NB4 (cell line): ENCODE data around the gene TCHHL1.

ENCODE experiments used
- DNase-seq: peaks from one replicate; pipeline ENCODE4 v3.0.0; 2010; ENCODE audit warnings: low read depth
- H3K4me3 ChIP-seq: one replicate; pipeline ENCODE4 v1.5.1; 2011; ENCODE audit warnings: mild to moderate bottlenecking, low read depth, low read length, moderate library complexity
- MYC ChIP-seq: IDR thresholded peaks from 2 replicates; pipeline ENCODE4 v1.6.1; 2011; ENCODE audit warnings: low read depth, low read length
- POLR2A ChIP-seq: IDR thresholded peaks from 2 replicates; pipeline ENCODE4 v1.6.1; 2011; ENCODE audit warnings: mild to moderate bottlenecking; ENCODE audit not compliant: insufficient read length; ENCODE audit errors: extremely low read depth
- TF ChIP-seq, protein P1 (sequence below): IDR thresholded peaks from 2 replicates; pipeline ENCODE4 v1.6.1; 2011; ENCODE audit warnings: low read depth, low read length
- TF ChIP-seq, protein P2 (sequence below): IDR thresholded peaks from one replicate; pipeline ENCODE4 v1.5.1; 2012; ENCODE audit warnings: low read depth, low read length

Gene TCHHL1

DNA sequence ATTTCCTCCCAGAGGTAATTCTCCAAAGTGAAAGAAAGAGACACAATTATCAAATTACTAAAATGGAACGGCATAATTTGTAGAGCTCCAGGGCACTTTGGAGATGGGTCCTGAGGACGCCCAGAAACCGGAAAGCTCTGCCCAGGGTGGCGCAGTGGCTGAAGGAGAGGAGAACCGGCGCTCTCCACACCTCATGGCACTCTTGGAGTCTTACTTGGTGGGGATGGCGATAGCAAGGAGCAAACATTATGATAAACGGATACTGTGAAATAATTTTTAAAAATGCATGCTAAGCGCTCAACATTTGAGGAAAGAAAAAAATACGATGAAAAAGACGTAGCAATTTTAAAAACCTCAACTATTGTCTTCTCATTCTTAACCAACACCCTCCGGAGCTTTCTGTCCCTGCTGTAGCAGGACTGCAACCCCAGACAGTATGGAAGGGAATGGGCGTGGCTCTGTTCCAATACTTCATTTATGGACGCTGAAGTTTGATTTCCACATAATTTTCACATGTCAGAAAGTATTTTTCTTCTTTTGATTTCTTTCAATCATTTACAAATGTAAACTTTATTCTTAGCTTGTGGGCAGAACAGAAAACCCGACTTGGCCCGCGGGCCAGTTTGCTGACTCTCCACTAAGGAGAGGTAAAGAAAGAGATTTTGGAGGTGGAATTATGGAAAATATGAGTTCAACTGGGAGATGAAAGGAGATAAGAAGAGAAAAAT lies 53.2 kb downstream of the TCHHL1 start:
- DNase-seq = peak; percentile 65
- TF ChIP-seq POLR2A (no peak), MYC (no peak)
- TF ChIP-seq, protein P1, sequence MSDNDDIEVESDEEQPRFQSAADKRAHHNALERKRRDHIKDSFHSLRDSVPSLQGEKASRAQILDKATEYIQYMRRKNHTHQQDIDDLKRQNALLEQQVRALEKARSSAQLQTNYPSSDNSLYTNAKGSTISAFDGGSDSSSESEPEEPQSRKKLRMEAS = no peak; the same call in none of the 2 replicates
- TF ChIP-seq, protein P2, sequence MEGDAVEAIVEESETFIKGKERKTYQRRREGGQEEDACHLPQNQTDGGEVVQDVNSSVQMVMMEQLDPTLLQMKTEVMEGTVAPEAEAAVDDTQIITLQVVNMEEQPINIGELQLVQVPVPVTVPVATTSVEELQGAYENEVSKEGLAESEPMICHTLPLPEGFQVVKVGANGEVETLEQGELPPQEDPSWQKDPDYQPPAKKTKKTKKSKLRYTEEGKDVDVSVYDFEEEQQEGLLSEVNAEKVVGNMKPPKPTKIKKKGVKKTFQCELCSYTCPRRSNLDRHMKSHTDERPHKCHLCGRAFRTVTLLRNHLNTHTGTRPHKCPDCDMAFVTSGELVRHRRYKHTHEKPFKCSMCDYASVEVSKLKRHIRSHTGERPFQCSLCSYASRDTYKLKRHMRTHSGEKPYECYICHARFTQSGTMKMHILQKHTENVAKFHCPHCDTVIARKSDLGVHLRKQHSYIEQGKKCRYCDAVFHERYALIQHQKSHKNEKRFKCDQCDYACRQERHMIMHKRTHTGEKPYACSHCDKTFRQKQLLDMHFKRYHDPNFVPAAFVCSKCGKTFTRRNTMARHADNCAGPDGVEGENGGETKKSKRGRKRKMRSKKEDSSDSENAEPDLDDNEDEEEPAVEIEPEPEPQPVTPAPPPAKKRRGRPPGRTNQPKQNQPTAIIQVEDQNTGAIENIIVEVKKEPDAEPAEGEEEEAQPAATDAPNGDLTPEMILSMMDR = no peak
- peak overlapping the region; percentile 90 for H3K4me3 ChIP-seq

GRCh38 chr1:152034654-152035538 lies 54.0 kb downstream of the TCHHL1 start:
- DNase-seq = peak; percentile 77
- peak; percentile 54 for TF ChIP-seq POLR2A
- TF ChIP-seq, protein P2 = peak; percentile 69
- peak; percentile 44; the same call in 1 of the 2 replicates for TF ChIP-seq MYC
- TF ChIP-seq, protein P1 = peak; percentile 73
- H3K4me3 ChIP-seq = peak overlapping the region; percentile 90

- peak overlapping the region; percentile 90 for H3K4me3 ChIP-seq
- DNase-seq = no peak
These were observed 54.6 kb downstream of the TCHHL1 start for GRCh38 chr1:152034324-152034653.

More at GRCh38 chr1:152034324-152034653, 54.6 kb downstream of the TCHHL1 start:
- no peak for TF ChIP-seq POLR2A
- TF ChIP-seq MYC = no peak
- TF ChIP-seq, protein P2 = no peak
- TF ChIP-seq, protein P1 = no peak
